Hepatocyte (in vitro differentiated cells): ENCODE results near the gene TTC27. TPM values are rescaled to one million over a fixed set of nuclear protein-coding genes. Genes with fewer than 3 reads are reported as not detected.

Experiments used
- DNase-seq: peaks from one replicate; pipeline ENCODE4 v3.0.0-alpha.2; 2016; ENCODE audit warnings: low spot score
- H2AFZ ChIP-seq: fragments of 200-600 bp; sonication (generic); 2 replicates; pipeline ENCODE4 v1.6.0; 2016; ENCODE audit warnings: antibody characterized with exemption, mild to moderate bottlenecking
- H3K27ac ChIP-seq: fragments of 200-600 bp; sonication (generic); 2 replicates; pipeline ENCODE4 v1.5.1; 2016; ENCODE audit warnings: mild to moderate bottlenecking
- H3K27me3 ChIP-seq: fragments of 200-600 bp; sonication (generic); 2 replicates; pipeline ENCODE4 v1.6.1; 2016
- H3K36me3 ChIP-seq: fragments of 200-600 bp; sonication (generic); replicated peaks from 2 replicates; pipeline ENCODE4 v1.5.1; 2016; ENCODE audit warnings: low read depth; ENCODE audit not compliant: insufficient read depth
- H3K4me1 ChIP-seq: fragments of 200-600 bp; sonication (generic); 2 replicates; pipeline ENCODE4 v1.5.1; 2016; ENCODE audit warnings: mild to moderate bottlenecking, moderate library complexity; ENCODE audit not compliant: insufficient read depth
- H3K4me2 ChIP-seq: fragments of 200-600 bp; sonication (generic); 2 replicates; pipeline ENCODE4 v1.6.0; 2016
- H3K4me3 ChIP-seq: fragments of 200-600 bp; sonication (generic); 2 replicates; pipeline ENCODE4 v1.5.1; 2016; ENCODE audit warnings: mild to moderate bottlenecking
- H3K79me2 ChIP-seq: fragments of 200-600 bp; sonication (generic); 2 replicates; pipeline ENCODE4 v1.6.0; 2017; ENCODE audit warnings: mild to moderate bottlenecking
- H3K9me2 ChIP-seq: fragments of 200-600 bp; sonication (generic); replicated peaks from 2 replicates; pipeline ENCODE4 v1.6.0; 2017; ENCODE audit warnings: mild to moderate bottlenecking; ENCODE audit not compliant: insufficient read depth
- H3K9me3 ChIP-seq: fragments of 200-600 bp; sonication (generic); 2 replicates; pipeline ENCODE4 v1.5.1; 2016; ENCODE audit warnings: low read depth, mild to moderate bottlenecking
- H4K20me1 ChIP-seq: fragments of 200-600 bp; sonication (generic); 2 replicates; pipeline ENCODE4 v1.6.0; 2016; ENCODE audit warnings: mild to moderate bottlenecking; ENCODE audit not compliant: insufficient read depth, poor library complexity, severe bottlenecking
- EZH2 ChIP-seq: fragments of 200-600 bp; sonication (generic); IDR thresholded peaks from 2 replicates; pipeline ENCODE4 v1.6.1; 2016; ENCODE audit warnings: antibody characterized with exemption, mild to moderate bottlenecking, borderline replicate concordance
- EZH2phosphoT487 ChIP-seq: fragments of 200-600 bp; sonication (generic); IDR thresholded peaks from one replicate; pipeline ENCODE4 v1.6.1; 2018; ENCODE audit warnings: antibody characterized with exemption, mild to moderate bottlenecking, low read depth, moderate library complexity; ENCODE audit not compliant: unreplicated experiment, severe bottlenecking
- WGBS: methylation state at CpG from one replicate; pipeline ENCODE4 v1.1.6; 2016; ENCODE audit warnings: low lambda C conversion rate; ENCODE audit errors: missing lambda C conversion rate; 5-methylcytosine and 5-hydroxymethylcytosine counted together
- polyA plus RNA-seq: library from polyadenylated mRNA; unstranded; fragments of >200 nt; fragmentation: Nextera tagmentation; extraction: Ambion mirVana; gene quantifications from 2 replicates; pipeline ENCODE4 v1.2.1, GENCODE V29; 2016
- total RNA-seq: library from RNA; depleted of rRNA; stranded (reverse); fragments of >200 nt; gene quantifications from 2 replicates; pipeline ENCODE4 v1.2.3, GENCODE V29; 2014
- TF ChIP-seq, protein P1 (sequence below): fragments of 200-600 bp; sonication (generic); IDR thresholded peaks from 2 replicates; pipeline ENCODE4 v1.5.1; 2016; ENCODE audit warnings: antibody characterized with exemption, mild to moderate bottlenecking; ENCODE audit not compliant: poor library complexity

Gene TTC27
- total and polyA plus RNA-seq, 2 experiments from 2014 or later, result 10.7 to 12.7 TPM

DNA sequence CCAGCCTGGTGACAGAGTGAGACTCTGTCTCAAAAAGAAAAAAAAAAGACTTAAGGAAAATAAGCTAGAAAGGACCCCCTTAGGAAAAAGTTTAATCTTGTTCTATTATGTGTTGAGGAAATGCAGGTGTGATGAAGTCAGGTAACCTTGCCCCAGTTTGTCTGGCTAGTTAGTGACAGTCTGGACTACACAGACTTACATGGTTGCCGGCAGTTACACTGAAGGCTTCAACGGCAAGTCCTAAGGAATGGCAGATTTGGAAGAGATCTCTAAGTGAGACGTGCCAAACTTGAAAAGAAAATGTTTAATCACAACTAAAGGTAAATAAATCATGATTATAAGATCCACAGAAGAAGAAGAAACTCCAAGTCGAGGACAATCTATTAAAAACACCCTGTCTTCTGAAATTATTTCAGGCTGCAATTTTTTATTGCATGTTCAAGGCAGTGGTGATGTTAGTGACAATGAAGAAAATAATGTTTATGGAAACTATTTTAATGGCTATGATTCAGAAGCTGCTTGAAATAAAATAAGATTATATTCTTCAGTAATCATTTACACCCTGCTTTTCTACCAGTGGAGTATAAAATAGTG is 84.2 kb downstream of the TTC27 start:
- Histone ChIP-seq H3K36me3 (no peaks in the 10 kb centered on the region), H3K9me3 (no peaks in the 10 kb centered on the region), H3K27ac (no peak overlapping the region), H4K20me1 (no peaks in the 10 kb centered on the region), H3K4me1 (no peaks in the 10 kb centered on the region), H3K4me2 (no peak overlapping the region), H3K9me2 (no peaks in the 10 kb centered on the region), H3K27me3 (no peaks in the 10 kb centered on the region), H3K4me3 (no peak overlapping the region), H2AFZ (no peak overlapping the region), H3K79me2 (no peaks in the 10 kb centered on the region)
- TF ChIP-seq, protein P1, sequence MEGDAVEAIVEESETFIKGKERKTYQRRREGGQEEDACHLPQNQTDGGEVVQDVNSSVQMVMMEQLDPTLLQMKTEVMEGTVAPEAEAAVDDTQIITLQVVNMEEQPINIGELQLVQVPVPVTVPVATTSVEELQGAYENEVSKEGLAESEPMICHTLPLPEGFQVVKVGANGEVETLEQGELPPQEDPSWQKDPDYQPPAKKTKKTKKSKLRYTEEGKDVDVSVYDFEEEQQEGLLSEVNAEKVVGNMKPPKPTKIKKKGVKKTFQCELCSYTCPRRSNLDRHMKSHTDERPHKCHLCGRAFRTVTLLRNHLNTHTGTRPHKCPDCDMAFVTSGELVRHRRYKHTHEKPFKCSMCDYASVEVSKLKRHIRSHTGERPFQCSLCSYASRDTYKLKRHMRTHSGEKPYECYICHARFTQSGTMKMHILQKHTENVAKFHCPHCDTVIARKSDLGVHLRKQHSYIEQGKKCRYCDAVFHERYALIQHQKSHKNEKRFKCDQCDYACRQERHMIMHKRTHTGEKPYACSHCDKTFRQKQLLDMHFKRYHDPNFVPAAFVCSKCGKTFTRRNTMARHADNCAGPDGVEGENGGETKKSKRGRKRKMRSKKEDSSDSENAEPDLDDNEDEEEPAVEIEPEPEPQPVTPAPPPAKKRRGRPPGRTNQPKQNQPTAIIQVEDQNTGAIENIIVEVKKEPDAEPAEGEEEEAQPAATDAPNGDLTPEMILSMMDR, result no peak
- no peak for TF ChIP-seq EZH2
- no peak for TF ChIP-seq EZH2phosphoT487
- DNase-seq, result no peak
- 59% methylated on average over 4 of the region's 4 CpGs for WGBS

DNA sequence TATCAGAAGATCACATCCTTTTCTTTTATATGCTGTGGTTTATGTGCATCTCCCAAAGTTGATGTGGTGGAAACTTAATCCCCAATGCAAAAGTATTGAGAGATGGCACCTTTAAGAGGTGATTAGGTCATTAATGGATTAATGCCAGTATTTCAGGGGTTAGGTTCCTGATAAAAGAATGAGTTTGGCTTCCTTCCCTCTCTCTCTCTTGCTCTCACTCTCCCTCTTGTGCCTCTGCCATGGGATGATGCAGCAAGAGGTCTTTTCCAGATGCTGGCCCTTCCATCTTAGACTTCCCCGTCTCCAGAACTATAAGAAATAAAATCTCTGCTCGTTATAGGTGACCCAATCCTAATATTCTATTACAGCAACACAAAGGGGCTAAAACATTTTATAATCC is 85.0 kb downstream of the TTC27 start:
- no peak for DNase-seq
- no peak overlapping the region for H3K4me2 ChIP-seq
- H3K79me2 ChIP-seq, result no peaks in the 10 kb centered on the region
- no peaks in the 10 kb centered on the region for H3K4me1 ChIP-seq
- H3K27me3 ChIP-seq, result no peaks in the 10 kb centered on the region
- H3K36me3 ChIP-seq, result no peaks in the 10 kb centered on the region
- H3K9me2 ChIP-seq, result no peaks in the 10 kb centered on the region
- H3K9me3 ChIP-seq, result no peaks in the 10 kb centered on the region
- WGBS, result 96% methylated on average over 2 of the region's 2 CpGs
- H3K4me3 ChIP-seq, result no peak overlapping the region
- TF ChIP-seq EZH2phosphoT487, result no peak
- no peak for TF ChIP-seq EZH2
- TF ChIP-seq, protein P1, result no peak
- no peak overlapping the region for H2AFZ ChIP-seq
- H4K20me1 ChIP-seq, result no peaks in the 10 kb centered on the region
- no peak overlapping the region for H3K27ac ChIP-seq

DNA sequence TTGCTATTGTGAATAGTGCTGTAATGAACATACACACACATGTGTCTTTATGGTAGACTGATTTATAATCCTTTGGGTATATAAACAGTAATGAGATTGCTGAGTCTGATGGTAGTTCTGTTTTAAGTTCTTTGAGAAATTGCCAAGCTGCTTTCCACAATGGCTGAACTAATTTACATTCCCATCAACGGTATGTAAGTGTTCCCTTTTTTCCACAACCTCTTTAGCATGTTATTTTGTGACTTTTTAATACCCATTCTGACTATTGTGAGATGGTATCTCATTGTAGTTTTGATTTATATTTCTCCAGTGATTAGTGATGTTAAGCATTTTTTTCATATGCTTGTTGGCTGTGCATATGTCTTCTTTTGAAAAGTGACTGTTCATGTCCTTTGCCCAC is 86.7 kb downstream of the TTC27 start:
- no peak overlapping the region for H3K4me3 ChIP-seq
- no peaks in the 10 kb centered on the region for H3K79me2 ChIP-seq
- H4K20me1 ChIP-seq, result no peaks in the 10 kb centered on the region
- H3K36me3 ChIP-seq, result no peaks in the 10 kb centered on the region
- no peak for DNase-seq
- H2AFZ ChIP-seq, result no peak overlapping the region
- no peaks in the 10 kb centered on the region for H3K27me3 ChIP-seq
- no peaks in the 10 kb centered on the region for H3K9me2 ChIP-seq
- no peak overlapping the region for H3K27ac ChIP-seq
- 100% methylated on average over 1 of the region's 1 CpG for WGBS
- TF ChIP-seq EZH2phosphoT487, result no peak
- TF ChIP-seq, protein P1, result no peak
- no peak for TF ChIP-seq EZH2
- no peaks in the 10 kb centered on the region for H3K4me1 ChIP-seq
- no peak overlapping the region for H3K4me2 ChIP-seq
- H3K9me3 ChIP-seq, result no peaks in the 10 kb centered on the region

DNA sequence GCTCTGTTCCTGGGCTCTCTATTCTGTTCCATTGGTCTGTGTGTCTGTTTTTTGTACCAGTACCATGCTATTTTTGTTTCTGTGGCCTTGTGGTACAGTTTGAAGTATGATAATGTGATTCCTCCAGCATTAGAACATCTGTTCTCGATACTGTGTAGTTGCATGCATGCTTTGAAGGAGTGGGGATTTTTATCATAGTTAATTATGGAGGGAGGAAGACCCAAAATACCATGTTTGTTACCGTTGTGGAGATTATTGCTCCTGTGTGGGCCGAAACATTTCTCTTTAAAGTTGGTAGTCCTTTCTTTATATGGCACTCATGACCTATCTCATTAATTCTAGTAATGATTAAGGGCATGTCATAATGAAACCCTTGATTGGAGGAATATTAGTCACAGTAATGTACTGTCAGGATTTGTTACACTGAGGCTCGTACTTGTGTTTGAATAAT is 87.6 kb downstream of the TTC27 start:
- TF ChIP-seq EZH2 (no peak), EZH2phosphoT487 (no peak)
- TF ChIP-seq, protein P1, result no peak
- Histone ChIP-seq H3K79me2 (no peaks in the 10 kb centered on the region), H3K9me2 (no peaks in the 10 kb centered on the region), H4K20me1 (no peaks in the 10 kb centered on the region), H2AFZ (no peak overlapping the region), H3K4me3 (no peak overlapping the region), H3K4me2 (no peak overlapping the region), H3K27ac (no peak overlapping the region), H3K36me3 (no peaks in the 10 kb centered on the region), H3K27me3 (no peaks in the 10 kb centered on the region), H3K4me1 (no peaks in the 10 kb centered on the region), H3K9me3 (no peaks in the 10 kb centered on the region)
- no peak for DNase-seq
- 70% methylated on average over 4 of the region's 4 CpGs for WGBS
